Gastrocnemius medialis (tissue), 4 donors: ENCODE measurements around the gene IFT122. TPM values are rescaled to one million over a fixed set of nuclear protein-coding genes. Genes with fewer than 3 reads are reported as not detected.
A peak's percentile ranks its signal among the peaks of the same experiment; 100 is the strongest.

Experiments
- ATAC-seq, 2 donors: fragments of 150-250 bp; one replicate each; pipeline ENCODE4 v1.9.1; 2016
- DNase-seq, 2 donors: peaks; one replicate each; pipeline ENCODE4 v3.0.0-alpha.2; 2019
- H3K27ac ChIP-seq, 4 donors: fragments of 200-600 bp; sonication (generic); 1 replicate in 1 of 4; 2 replicates in 3 of 4; pipeline ENCODE4 v1.5.1; 2016 to 2018; ENCODE audit warnings: mild to moderate bottlenecking in 2 of 4, moderate library complexity in 1 of 4
- H3K27me3 ChIP-seq, 3 donors: fragments of 200-600 bp; sonication (generic) in 2 of 3; 1 replicate in 1 of 3; 2 replicates in 2 of 3; pipeline versions ENCODE4 v1.5.1 to v1.6.0; 2016 to 2019; ENCODE audit warnings: mild to moderate bottlenecking in 1 of 3, moderate library complexity in 1 of 3
- H3K36me3 ChIP-seq, 2 donors: fragments of 200-600 bp; sonication (generic) in 1 of 2; one replicate each; pipeline ENCODE4 v1.5.1; 2017 to 2018
- H3K4me1 ChIP-seq, 2 donors: fragments of 200-600 bp; sonication (generic) in 1 of 2; one replicate each; pipeline ENCODE4 v1.5.1; 2016 to 2017; ENCODE audit warnings: mild to moderate bottlenecking in 2 of 2
- H3K4me3 ChIP-seq, 4 donors: fragments of 200-600 bp; sonication (generic) in 3 of 4; 1 replicate in 1 of 4; 2 replicates in 3 of 4; pipeline ENCODE4 v1.5.1; 2016 to 2019; ENCODE audit warnings: mild to moderate bottlenecking in 2 of 4
- H3K9me3 ChIP-seq, 3 donors: fragments of 200-600 bp; sonication (generic) in 2 of 3; 1 replicate in 1 of 3; 2 replicates in 2 of 3; pipeline ENCODE4 v1.5.1; 2016 to 2019
- POLR2A ChIP-seq, 2 donors: fragments of 450-650 bp; IDR thresholded peaks; one replicate each; pipeline ENCODE4 v1.6.1; 2017; ENCODE audit warnings: antibody characterized with exemption in 2 of 2, mild to moderate bottlenecking in 2 of 2, moderate library complexity in 2 of 2
- in situ Hi-C, 4 donors: fragments of 200-750 bp; cut with MboI; loops; one replicate each; pipeline versions ENCODE4 v1.15.0 to v1.8.0; 2017; ENCODE audit warnings: low sequenced_read_pairs in 4 of 4
- intact Hi-C: fragments of 100-400 bp; cut with DNase I; formaldehyde crosslinking; loops from one replicate; pipeline ENCODE4 v1.15.1; 2023; ENCODE audit warnings: low total_unique reads
- total RNA-seq, 4 donors: library from RNA; depleted of rRNA; stranded (reverse); fragments of >200 nt; gene quantifications; one replicate each; pipeline versions ENCODE4 v1.1.0 to v1.2.3, GENCODE V29; 2016
- TF ChIP-seq, protein P1 (sequence below), 5 experiments: fragments of 450-650 bp in 3 of 5; fragments of 200-600 bp in 2 of 5; sonication (generic) in 2 of 5; IDR thresholded peaks in 4 of 5; conservative IDR thresholded peaks in 1 of 5; 1 replicate in 4 of 5; 2 replicates in 1 of 5; pipeline ENCODE4 v1.5.1; 2016 to 2019; ENCODE audit warnings: antibody characterized with exemption in 5 of 5, mild to moderate bottlenecking in 3 of 5, moderate library complexity in 3 of 5

Gene IFT122
- total RNA-seq, 4 donors from 2014 or later = 4.6 to 16.4 (median 5.9) TPM

DNA sequence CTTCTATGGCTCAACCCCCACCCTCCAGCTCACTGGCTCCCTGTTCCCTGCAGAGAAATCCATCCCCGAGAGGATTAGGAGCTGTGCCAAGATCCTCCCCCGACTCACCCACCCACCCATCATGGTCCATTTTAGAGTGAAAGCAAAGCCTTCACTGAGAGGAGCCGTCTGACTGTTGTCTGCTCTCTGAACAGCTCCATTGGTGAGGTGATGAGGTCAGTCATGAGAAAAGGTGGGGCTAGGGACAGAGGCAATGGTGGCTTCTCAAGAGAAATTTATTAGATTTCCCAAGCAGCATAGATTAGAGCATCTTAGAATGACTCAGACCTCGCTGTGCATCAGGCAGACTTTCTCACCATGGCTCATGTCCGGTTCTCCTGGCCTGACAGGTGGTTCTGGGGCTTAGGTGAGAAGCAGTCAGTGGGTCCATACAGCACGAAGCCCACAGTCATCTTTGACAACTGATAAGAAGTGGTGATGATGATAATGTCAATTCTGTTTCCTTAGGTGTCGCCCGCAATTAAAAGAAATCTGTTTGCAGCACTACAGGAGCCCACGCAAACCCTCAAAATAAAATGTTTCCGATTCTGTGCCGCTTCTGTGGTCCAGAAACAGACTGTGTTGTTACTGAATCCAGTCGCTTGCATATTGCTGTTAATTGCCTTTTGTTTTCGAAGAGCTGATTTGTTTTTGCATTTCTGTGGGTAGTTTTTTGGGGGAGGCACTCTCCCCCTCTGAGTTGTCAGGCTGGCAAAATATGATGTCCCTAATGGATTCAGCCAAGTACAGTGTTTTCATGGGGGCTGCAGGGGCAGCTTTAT lies 63.7 kb downstream of the IFT122 start:
- no peak for TF ChIP-seq POLR2A (IDR thresholded peaks at IDR 0.05)
- TF ChIP-seq, protein P1, sequence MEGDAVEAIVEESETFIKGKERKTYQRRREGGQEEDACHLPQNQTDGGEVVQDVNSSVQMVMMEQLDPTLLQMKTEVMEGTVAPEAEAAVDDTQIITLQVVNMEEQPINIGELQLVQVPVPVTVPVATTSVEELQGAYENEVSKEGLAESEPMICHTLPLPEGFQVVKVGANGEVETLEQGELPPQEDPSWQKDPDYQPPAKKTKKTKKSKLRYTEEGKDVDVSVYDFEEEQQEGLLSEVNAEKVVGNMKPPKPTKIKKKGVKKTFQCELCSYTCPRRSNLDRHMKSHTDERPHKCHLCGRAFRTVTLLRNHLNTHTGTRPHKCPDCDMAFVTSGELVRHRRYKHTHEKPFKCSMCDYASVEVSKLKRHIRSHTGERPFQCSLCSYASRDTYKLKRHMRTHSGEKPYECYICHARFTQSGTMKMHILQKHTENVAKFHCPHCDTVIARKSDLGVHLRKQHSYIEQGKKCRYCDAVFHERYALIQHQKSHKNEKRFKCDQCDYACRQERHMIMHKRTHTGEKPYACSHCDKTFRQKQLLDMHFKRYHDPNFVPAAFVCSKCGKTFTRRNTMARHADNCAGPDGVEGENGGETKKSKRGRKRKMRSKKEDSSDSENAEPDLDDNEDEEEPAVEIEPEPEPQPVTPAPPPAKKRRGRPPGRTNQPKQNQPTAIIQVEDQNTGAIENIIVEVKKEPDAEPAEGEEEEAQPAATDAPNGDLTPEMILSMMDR (IDR thresholded peaks at IDR 0.05 in 4 of 5, conservative IDR thresholded peaks at IDR 0.05 in 1 of 5) = no peak
- Histone ChIP-seq H3K4me3 (no peak overlapping the region), H3K36me3 (no peaks in the 10 kb centered on the region), H3K9me3 (no peaks in the 10 kb centered on the region), H3K4me1 (peaks cover 64 to 75% of the 10 kb centered on the region in 2 donors), H3K27me3 (no peaks in the 10 kb centered on the region), H3K27ac (peak overlapping the region; percentile 7 to 82 (median 72))
- ATAC-seq (peak in 1 of 2 donors; percentile 5), DNase-seq (no peak)
- intact Hi-C loops = loop anchor here (5.0 kb wide), 1 partner anchor 94 kb away; no protein-coding TSS in a partner anchor
- in situ Hi-C loops = no loop called here

DNA sequence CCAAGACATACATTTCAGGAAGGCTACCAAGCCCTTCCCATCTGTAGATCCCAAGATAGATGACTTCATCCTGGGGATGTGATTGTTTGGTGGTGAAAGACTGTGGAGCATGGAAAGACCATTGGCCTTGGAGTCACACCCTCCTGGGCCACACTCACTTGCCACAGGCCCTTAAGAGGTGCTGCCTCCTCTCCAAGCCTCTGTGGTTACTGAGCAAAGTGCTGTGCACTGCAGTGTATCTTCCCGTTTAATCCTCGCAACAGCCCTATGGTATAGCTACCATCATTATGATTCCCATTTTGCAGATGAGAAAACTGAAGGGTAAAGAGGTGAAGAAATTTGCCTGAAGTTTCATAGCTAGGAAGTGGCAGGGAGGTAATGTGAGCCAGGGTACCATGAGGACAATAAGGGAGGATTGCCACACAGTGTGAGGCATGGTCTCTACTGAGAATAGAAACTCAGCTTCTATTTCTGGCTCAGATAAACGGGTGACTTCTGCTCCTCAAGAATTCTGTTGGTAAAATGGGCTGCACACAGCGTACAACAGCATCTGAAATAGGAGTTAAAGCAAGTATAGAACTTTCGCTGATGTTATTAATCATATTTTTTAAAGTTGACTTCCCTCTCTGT lies 64.6 kb downstream of the IFT122 start:
- ATAC-seq (peak; percentile 95 to 97), DNase-seq (peak; percentile 46 to 70)
- intact Hi-C loops (loop anchor here (5.0 kb wide), 1 partner anchor 93 kb away; no protein-coding TSS in a partner anchor), in situ Hi-C loops (no loop called here)
- TF ChIP-seq, protein P1 (IDR thresholded peaks at IDR 0.05 in 4 of 5, conservative IDR thresholded peaks at IDR 0.05 in 1 of 5) = no peak
- TF ChIP-seq POLR2A (IDR thresholded peaks at IDR 0.05) = no peak
- Histone ChIP-seq H3K4me3 (no peak overlapping the region), H3K9me3 (no peaks in the 10 kb centered on the region), H3K36me3 (no peaks in the 10 kb centered on the region), H3K27me3 (no peaks in the 10 kb centered on the region), H3K4me1 (peaks cover 64 to 78% of the 10 kb centered on the region in 2 donors), H3K27ac (peak overlapping the region; percentile 7 to 82 (median 72))

DNA sequence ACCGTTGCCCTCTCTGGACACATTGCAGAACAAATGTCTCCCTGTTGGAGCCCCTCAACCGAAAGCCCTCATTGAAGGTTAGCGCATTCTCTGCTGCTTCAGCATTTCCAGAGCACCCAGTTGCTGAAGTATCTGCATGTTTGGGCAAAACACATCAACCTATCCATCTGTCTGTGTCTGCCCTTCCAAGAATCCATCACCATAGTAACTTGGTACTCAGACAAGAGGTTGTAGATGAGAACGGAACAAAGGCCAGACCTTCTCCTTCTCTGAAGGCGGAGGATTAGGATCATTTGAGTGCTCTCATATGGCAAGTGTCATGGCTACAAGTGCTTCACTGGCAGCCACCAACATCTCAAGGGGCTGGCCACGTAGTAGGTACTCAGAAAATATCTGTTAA lies 65.3 kb downstream of the IFT122 start:
- Histone ChIP-seq H3K36me3 (no peaks in the 10 kb centered on the region), H3K27ac (peak overlapping the region; percentile 3 to 82 (median 72)), H3K4me1 (peaks cover 60 to 84% of the 10 kb centered on the region in 2 donors)

DNA sequence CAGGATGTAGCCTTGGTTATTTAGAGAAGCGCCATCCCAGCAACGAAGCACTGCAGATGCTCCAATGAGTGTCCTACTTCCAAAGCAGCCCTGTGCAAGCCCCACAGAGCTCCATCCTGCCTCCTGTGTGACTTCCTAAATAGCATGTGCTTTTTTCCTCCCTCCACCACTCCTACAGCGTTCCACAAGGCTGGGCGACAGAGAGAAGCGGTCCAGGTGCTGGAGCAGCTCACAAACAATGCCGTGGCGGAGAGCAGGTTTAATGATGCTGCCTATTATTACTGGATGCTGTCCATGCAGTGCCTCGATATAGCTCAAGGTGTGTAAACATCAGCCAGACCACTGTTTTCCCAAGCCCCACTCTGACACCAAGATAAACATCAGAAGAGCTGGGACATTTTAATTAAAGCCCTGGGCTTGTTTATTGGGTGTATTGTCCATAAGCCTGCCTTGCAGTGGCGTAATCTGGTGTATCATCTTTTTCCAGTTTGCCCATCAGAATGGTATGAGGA lies 66.3 kb downstream of the IFT122 start:
- H3K4me1 ChIP-seq = peaks cover 57 to 87% of the 10 kb centered on the region in 2 donors
- no peak overlapping the region for H3K4me3 ChIP-seq
- no peak for DNase-seq
- H3K9me3 ChIP-seq = no peaks in the 10 kb centered on the region
- no peaks in the 10 kb centered on the region for H3K27me3 ChIP-seq
- no peak for ATAC-seq
- intact Hi-C loops = no loop called here
- TF ChIP-seq, protein P1 (IDR thresholded peaks at IDR 0.05 in 4 of 5, conservative IDR thresholded peaks at IDR 0.05 in 1 of 5) = no peak
- TF ChIP-seq POLR2A (IDR thresholded peaks at IDR 0.05) = no peak
- in situ Hi-C loops = no loop called here
- H3K27ac ChIP-seq = no peak overlapping the region
- H3K36me3 ChIP-seq = no peaks in the 10 kb centered on the region

More for the DNA sequence above, 65.3 kb downstream of the IFT122 start:
- no peaks in the 10 kb centered on the region for H3K9me3 ChIP-seq
- no peaks in the 10 kb centered on the region for H3K27me3 ChIP-seq
- H3K4me3 ChIP-seq = no peak overlapping the region
- in situ Hi-C loops (no loop called here), intact Hi-C loops (no loop called here)
- no peak for DNase-seq
- no peak for TF ChIP-seq POLR2A (IDR thresholded peaks at IDR 0.05)
- TF ChIP-seq, protein P1 (IDR thresholded peaks at IDR 0.05 in 4 of 5, conservative IDR thresholded peaks at IDR 0.05 in 1 of 5) = no peak
- no peak for ATAC-seq
